Lower lobe of right lung (tissue), 2 donors: ENCODE data around the gene SNX20. TPM values are rescaled to one million over a fixed set of nuclear protein-coding genes. Genes with fewer than 3 reads are reported as not detected.
A peak's percentile ranks its signal among the peaks of the same experiment; 100 is the strongest.

Experiments
- ATAC-seq, 2 donors: fragments of 200-7000 bp; cut with Tn5 transposase; one replicate each; pipeline ENCODE4 v1.9.1; 2020 to 2022; ENCODE audit warnings: mild to moderate bottlenecking in 2 of 2, moderate library complexity in 2 of 2
- DNase-seq: peaks from one replicate; pipeline ENCODE4 v3.0.0-alpha.2; 2020
- H3K27ac ChIP-seq: fragments of 200-600 bp; one replicate; pipeline ENCODE4 v1.8.0; 2022
- H3K27me3 ChIP-seq: fragments of 200-600 bp; one replicate; pipeline ENCODE4 v1.8.0; 2022; ENCODE audit warnings: low read depth
- H3K36me3 ChIP-seq: fragments of 200-600 bp; one replicate; pipeline ENCODE4 v1.8.0; 2022; ENCODE audit warnings: mild to moderate bottlenecking
- H3K4me1 ChIP-seq: fragments of 200-600 bp; one replicate; pipeline ENCODE4 v1.8.0; 2022
- H3K4me3 ChIP-seq: fragments of 200-600 bp; one replicate; pipeline ENCODE4 v1.8.0; 2022; ENCODE audit warnings: mild to moderate bottlenecking
- H3K9me3 ChIP-seq: fragments of 200-600 bp; one replicate; pipeline ENCODE4 v1.8.0; 2022
- CTCF ChIP-seq: fragments of 200-600 bp; IDR thresholded peaks from one replicate; pipeline ENCODE4 v1.8.0; 2022; ENCODE audit warnings: antibody characterized with exemption, mild to moderate bottlenecking
- intact Hi-C: fragments of 100-400 bp; cut with DNase I; formaldehyde crosslinking; loops from one replicate; pipeline ENCODE4 v1.11.0; 2022
- total RNA-seq: library from RNA; stranded (reverse); fragmentation: NEBNext Ultra II Directional; extraction: Animal tissue kit (Norgen Biotek cat#: 25700); gene quantifications from one replicate; pipeline ENCODE4 v1.2.1, GENCODE V29; 2021
- donor health status: DM: no; HTN: yes; CAD: no; lungs with severe emphysema.

SNX20 gene
- total RNA-seq, 1 donor from 2014 or later: 15.4 TPM

GRCh38 chr16:50671644-50672260, 9.4 kb downstream of the SNX20 start:
- Histone ChIP-seq H3K9me3 (peaks cover 23% of the 10 kb centered on the region), H3K4me3 (no peak overlapping the region), H3K4me1 (peaks cover 15% of the 10 kb centered on the region), H3K27me3 (no peaks in the 10 kb centered on the region), H3K36me3 (peaks cover 15% of the 10 kb centered on the region), H3K27ac (no peak overlapping the region)
- peak; percentile 50 for TF ChIP-seq CTCF
- intact Hi-C loops: no loop called here
- ATAC-seq (no peak), DNase-seq (peak; percentile 31)

GRCh38 chr16:50670476-50670875, 10.6 kb downstream of the SNX20 start:
- no peak for ATAC-seq
- no peak overlapping the region for H3K27ac ChIP-seq
- H3K4me3 ChIP-seq: no peak overlapping the region
- TF ChIP-seq CTCF: no peak
- H3K4me1 ChIP-seq: peaks cover 10% of the 10 kb centered on the region
- peak; percentile 17 for DNase-seq
- H3K36me3 ChIP-seq: peaks cover 8% of the 10 kb centered on the region
- intact Hi-C loops: no loop called here
- peaks cover 23% of the 10 kb centered on the region for H3K9me3 ChIP-seq
- H3K27me3 ChIP-seq: no peaks in the 10 kb centered on the region

GRCh38 chr16:50669741-50670140, 11.4 kb downstream of the SNX20 start:
- no peak overlapping the region for H3K4me3 ChIP-seq
- intact Hi-C loops: no loop called here
- H3K27ac ChIP-seq: no peak overlapping the region
- peaks cover 15% of the 10 kb centered on the region for H3K4me1 ChIP-seq
- no peaks in the 10 kb centered on the region for H3K27me3 ChIP-seq
- H3K36me3 ChIP-seq: peaks cover 1% of the 10 kb centered on the region
- no peak for TF ChIP-seq CTCF
- H3K9me3 ChIP-seq: peaks cover 23% of the 10 kb centered on the region
- ATAC-seq (no peak), DNase-seq (peak; percentile 13)

- intact Hi-C loops: no loop called here
- peak; percentile 71 to 77 for ATAC-seq
Measured at GRCh38 chr16:50668368-50669008, 12.6 kb downstream of the SNX20 start.

More at GRCh38 chr16:50668368-50669008, 12.6 kb downstream of the SNX20 start:
- no peaks in the 10 kb centered on the region for H3K27me3 ChIP-seq
- H3K36me3 ChIP-seq: no peaks in the 10 kb centered on the region
- no peak overlapping the region for H3K4me3 ChIP-seq
- DNase-seq: peak; percentile 56
- peaks cover 15% of the 10 kb centered on the region for H3K4me1 ChIP-seq
- TF ChIP-seq CTCF: no peak
- H3K9me3 ChIP-seq: peaks cover 17% of the 10 kb centered on the region
- no peak overlapping the region for H3K27ac ChIP-seq
